ENCODE results near the gene C3. TPM values are rescaled to one million over a fixed set of nuclear protein-coding genes. Genes with fewer than 3 reads are reported as not detected.
"Not testable (repeated sequence)": the region's sequence is repeated elsewhere in the genome, so short reads cannot be mapped to it uniquely, and the experiment has no call there.

C3 gene
- total and polyA plus RNA-seq, 2 donors: 46.1 to 311 TPM

DNA sequence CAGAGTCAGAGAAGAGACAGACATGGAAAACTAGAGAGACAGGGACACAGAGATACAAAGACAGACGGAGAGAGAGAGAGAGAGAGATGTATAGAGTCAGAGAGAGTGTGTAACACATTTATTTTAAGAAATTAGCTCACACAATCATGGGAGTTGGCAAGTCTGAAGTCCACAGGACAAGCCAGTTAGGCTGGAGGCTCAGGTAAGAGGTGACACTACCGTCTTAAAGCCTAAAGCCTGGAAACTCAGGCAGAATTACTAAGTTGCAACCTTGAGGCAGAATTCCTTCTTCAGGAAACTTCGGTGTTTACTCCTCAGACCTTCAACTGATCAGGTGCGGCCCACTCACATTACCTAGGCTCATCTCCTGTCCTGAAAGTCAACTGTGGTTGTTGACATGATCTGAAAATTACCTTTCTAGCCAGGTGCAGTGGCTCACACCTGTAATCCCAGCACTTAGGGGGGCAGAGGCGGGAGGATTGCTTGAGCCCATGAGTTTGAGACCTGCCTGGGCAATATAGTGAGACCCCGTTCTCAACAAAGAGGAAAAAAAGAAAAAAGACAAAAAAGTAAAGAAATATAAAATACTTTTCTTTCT, 47.7 kb downstream of the C3 start:
- Histone ChIP-seq H3K9me3 (ENCODE audit: control insufficient read depth in 2 of 2, insufficient read depth in 1 of 2, low read length in 1 of 2) (peaks cover 0 to 5% of the 10 kb centered on the region in 2 donors), H3K36me3 (ENCODE audit: control insufficient read depth in 2 of 2, insufficient read depth in 2 of 2, low read length in 1 of 2) (no peaks in the 10 kb centered on the region), H3K4me3 (ENCODE audit: low read length in 2 of 2) (no peak overlapping the region), H3K27ac (ENCODE audit: low read depth in 1 of 2, low read length in 1 of 2) (no peak overlapping the region), H3K27me3 (ENCODE audit: control insufficient read depth in 2 of 2, insufficient read depth in 1 of 2, low read length in 1 of 2) (peaks cover 0 to 2% of the 10 kb centered on the region in 2 donors), H3K4me1 (ENCODE audit: control insufficient read depth in 2 of 2, insufficient read depth in 2 of 2, low read length in 2 of 2) (peaks cover 8 to 29% of the 10 kb centered on the region in 2 donors)
- 97% methylated on average over 6 of the region's 6 CpGs for WGBS
- DNase-seq (ENCODE audit: low read depth in 6 of 9, low spot score in 9 of 9): no peak

DNA sequence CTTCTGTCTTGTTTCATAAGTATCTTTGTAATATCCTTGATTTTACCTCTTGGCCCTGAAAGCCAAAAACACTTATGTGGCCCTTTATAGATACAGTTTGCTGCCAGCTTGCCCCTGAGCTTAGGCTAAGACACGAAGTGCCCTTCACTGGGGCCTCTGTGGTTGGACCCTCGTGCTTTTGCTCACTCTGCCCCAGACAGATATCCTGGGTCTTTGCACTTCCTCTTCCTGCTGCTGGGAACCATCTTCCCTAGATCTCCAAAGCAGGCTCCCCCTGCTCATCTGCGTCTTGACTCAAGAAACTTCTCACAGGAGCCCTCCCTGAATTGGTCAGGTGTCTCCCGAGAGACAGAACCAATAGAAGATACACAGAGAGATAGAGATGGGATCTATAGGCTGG, 48.5 kb downstream of the C3 start:
- no peaks in the 10 kb centered on the region for H3K36me3 ChIP-seq (ENCODE audit: control insufficient read depth in 2 of 2, insufficient read depth in 2 of 2, low read length in 1 of 2)
- no peak overlapping the region for H3K27ac ChIP-seq (ENCODE audit: low read depth in 1 of 2, low read length in 1 of 2)
- H3K27me3 ChIP-seq (ENCODE audit: control insufficient read depth in 2 of 2, insufficient read depth in 1 of 2, low read length in 1 of 2): peaks cover 0 to 2% of the 10 kb centered on the region in 2 donors
- H3K4me3 ChIP-seq (ENCODE audit: low read length in 2 of 2): no peak overlapping the region
- peaks cover 0 to 3% of the 10 kb centered on the region in 2 donors for H3K9me3 ChIP-seq (ENCODE audit: control insufficient read depth in 2 of 2, insufficient read depth in 1 of 2, low read length in 1 of 2)
- WGBS: 66% methylated on average over 4 of the region's 4 CpGs
- peaks cover 8 to 26% of the 10 kb centered on the region in 2 donors for H3K4me1 ChIP-seq (ENCODE audit: control insufficient read depth in 2 of 2, insufficient read depth in 2 of 2, low read length in 2 of 2)
- no peak for DNase-seq (ENCODE audit: low read depth in 6 of 9, low spot score in 9 of 9)

- H3K27ac ChIP-seq (ENCODE audit: low read depth in 1 of 2, low read length in 1 of 2): no peak overlapping the region
- H3K36me3 ChIP-seq (ENCODE audit: control insufficient read depth in 2 of 2, insufficient read depth in 2 of 2, low read length in 1 of 2): no peaks in the 10 kb centered on the region
- peaks cover 0 to 3% of the 10 kb centered on the region in 2 donors for H3K9me3 ChIP-seq (ENCODE audit: control insufficient read depth in 2 of 2, insufficient read depth in 1 of 2, low read length in 1 of 2)
- peaks cover 0 to 2% of the 10 kb centered on the region in 2 donors for H3K27me3 ChIP-seq (ENCODE audit: control insufficient read depth in 2 of 2, insufficient read depth in 1 of 2, low read length in 1 of 2)
- H3K4me1 ChIP-seq (ENCODE audit: control insufficient read depth in 2 of 2, insufficient read depth in 2 of 2, low read length in 2 of 2): peaks cover 0 to 15% of the 10 kb centered on the region in 2 donors
- no peak overlapping the region for H3K4me3 ChIP-seq (ENCODE audit: low read length in 2 of 2)
- DNase-seq (ENCODE audit: low read depth in 6 of 9, low spot score in 9 of 9): no peak
- 67% methylated on average over 11 of the region's 11 CpGs for WGBS
Observed at GRCh38 chr19:6668691-6669090, 51.8 kb downstream of the C3 start.

GRCh38 chr19:6667114-6667627, 53.3 kb downstream of the C3 start:
- no peaks in the 10 kb centered on the region for H3K36me3 ChIP-seq (ENCODE audit: control insufficient read depth in 2 of 2, insufficient read depth in 2 of 2, low read length in 1 of 2)
- H3K4me1 ChIP-seq (ENCODE audit: control insufficient read depth in 2 of 2, insufficient read depth in 2 of 2, low read length in 2 of 2): peaks cover 0 to 15% of the 10 kb centered on the region in 2 donors
- H3K27me3 ChIP-seq (ENCODE audit: control insufficient read depth in 2 of 2, insufficient read depth in 1 of 2, low read length in 1 of 2): peaks cover 0 to 6% of the 10 kb centered on the region in 2 donors
- no peak for DNase-seq (ENCODE audit: low read depth in 6 of 9, low spot score in 9 of 9)
- WGBS: 90% methylated on average over 14 of the region's 14 CpGs
- no peak overlapping the region for H3K27ac ChIP-seq (ENCODE audit: low read depth in 1 of 2, low read length in 1 of 2)
- no peak overlapping the region for H3K4me3 ChIP-seq (ENCODE audit: low read length in 2 of 2)
- peaks cover 0 to 3% of the 10 kb centered on the region in 2 donors for H3K9me3 ChIP-seq (ENCODE audit: control insufficient read depth in 2 of 2, insufficient read depth in 1 of 2, low read length in 1 of 2)

GRCh38 chr19:6664916-6665315, 55.5 kb downstream of the C3 start:
- DNase-seq (ENCODE audit: low read depth in 6 of 9, low spot score in 9 of 9): no peak
- Histone ChIP-seq H3K27me3 (ENCODE audit: control insufficient read depth in 2 of 2, insufficient read depth in 1 of 2, low read length in 1 of 2) (peaks cover 7 to 28% of the 10 kb centered on the region in 2 donors), H3K4me3 (ENCODE audit: low read length in 2 of 2) (no peak overlapping the region), H3K4me1 (ENCODE audit: control insufficient read depth in 2 of 2, insufficient read depth in 2 of 2, low read length in 2 of 2) (peaks cover 0 to 5% of the 10 kb centered on the region in 2 donors), H3K27ac (ENCODE audit: low read depth in 1 of 2, low read length in 1 of 2) (no peak overlapping the region), H3K9me3 (ENCODE audit: control insufficient read depth in 2 of 2, insufficient read depth in 1 of 2, low read length in 1 of 2) (peaks cover 0 to 4% of the 10 kb centered on the region in 2 donors), H3K36me3 (ENCODE audit: control insufficient read depth in 2 of 2, insufficient read depth in 2 of 2, low read length in 1 of 2) (no peaks in the 10 kb centered on the region)
- 97% methylated on average over 17 of the region's 17 CpGs for WGBS

GRCh38 chr19:6663236-6664201, 56.9 kb downstream of the C3 start:
- Histone ChIP-seq H3K9me3 (ENCODE audit: control insufficient read depth in 2 of 2, insufficient read depth in 1 of 2, low read length in 1 of 2) (peaks cover 0 to 4% of the 10 kb centered on the region in 2 donors), H3K4me3 (ENCODE audit: low read length in 2 of 2) (no peak overlapping the region), H3K27me3 (ENCODE audit: control insufficient read depth in 2 of 2, insufficient read depth in 1 of 2, low read length in 1 of 2) (peaks cover 10 to 38% of the 10 kb centered on the region in 2 donors), H3K36me3 (ENCODE audit: control insufficient read depth in 2 of 2, insufficient read depth in 2 of 2, low read length in 1 of 2) (no peaks in the 10 kb centered on the region), H3K27ac (ENCODE audit: low read depth in 1 of 2, low read length in 1 of 2) (no peak overlapping the region), H3K4me1 (ENCODE audit: control insufficient read depth in 2 of 2, insufficient read depth in 2 of 2, low read length in 2 of 2) (no peaks in the 10 kb centered on the region)
- DNase-seq (ENCODE audit: low read depth in 6 of 9, low spot score in 9 of 9): no peak
- WGBS: 88% methylated on average over 14 of the region's 14 CpGs

GRCh38 chr19:6662702-6663101, 57.7 kb downstream of the C3 start:
- no peak for DNase-seq (ENCODE audit: low read depth in 6 of 9, low spot score in 9 of 9)
- no peak overlapping the region for H3K27ac ChIP-seq (ENCODE audit: low read depth in 1 of 2, low read length in 1 of 2)
- 76% methylated on average over 5 of the region's 5 CpGs for WGBS

GRCh38 chr19:6661509-6662244, 58.8 kb downstream of the C3 start:
- peak in 1 of 9 donors; percentile 41 for DNase-seq (ENCODE audit: low read depth in 6 of 9, low spot score in 9 of 9)
- H3K27ac ChIP-seq (ENCODE audit: low read depth in 1 of 2, low read length in 1 of 2); H3K36me3 ChIP-seq (ENCODE audit: control insufficient read depth in 2 of 2, insufficient read depth in 2 of 2, low read length in 1 of 2); H3K4me1 ChIP-seq (ENCODE audit: control insufficient read depth in 2 of 2, insufficient read depth in 2 of 2, low read length in 2 of 2); H3K9me3 ChIP-seq (ENCODE audit: control insufficient read depth in 2 of 2, insufficient read depth in 1 of 2, low read length in 1 of 2); H3K4me3 ChIP-seq (ENCODE audit: low read length in 2 of 2): not testable (repeated sequence)
- H3K27me3 ChIP-seq (ENCODE audit: control insufficient read depth in 2 of 2, insufficient read depth in 1 of 2, low read length in 1 of 2): peaks cover 10 to 45% of the 10 kb centered on the region in 2 donors
- 35% methylated on average over 10 of the region's 10 CpGs for WGBS

More at GRCh38 chr19:6662702-6663101, 57.7 kb downstream of the C3 start:
- Histone ChIP-seq H3K9me3 (ENCODE audit: control insufficient read depth in 2 of 2, insufficient read depth in 1 of 2, low read length in 1 of 2) (peaks cover 0 to 4% of the 10 kb centered on the region in 2 donors), H3K27me3 (ENCODE audit: control insufficient read depth in 2 of 2, insufficient read depth in 1 of 2, low read length in 1 of 2) (peaks cover 10 to 43% of the 10 kb centered on the region in 2 donors), H3K4me1 (ENCODE audit: control insufficient read depth in 2 of 2, insufficient read depth in 2 of 2, low read length in 2 of 2) (no peaks in the 10 kb centered on the region), H3K4me3 (ENCODE audit: low read length in 2 of 2) (no peak overlapping the region), H3K36me3 (ENCODE audit: control insufficient read depth in 2 of 2, insufficient read depth in 2 of 2, low read length in 1 of 2) (no peaks in the 10 kb centered on the region)
